Astrocyte of the cerebellum (primary cell): ENCODE measurements around the gene MT1M.
A peak's percentile ranks its signal among the peaks of the same experiment; 100 is the strongest.
"Not testable (repeated sequence)": the region's sequence is repeated elsewhere in the genome, so short reads cannot be mapped to it uniquely, and the experiment has no call there.

Experiments
- DNase-seq: peaks from one replicate; pipeline ENCODE4 v3.0.0-alpha.2; 2011; ENCODE audit warnings: low read depth
- H3K4me3 ChIP-seq: 2 replicates; pipeline ENCODE4 v1.5.1; 2011; ENCODE audit warnings: mild to moderate bottlenecking, low read depth, low read length, moderate library complexity
- in situ Hi-C: cut with HindIII; loops from 2 replicates; pipeline ENCODE4 v1.10.0; 2017; ENCODE audit warnings: low sequenced_read_pairs
- TF ChIP-seq, protein P1 (sequence below): IDR thresholded peaks from 2 replicates; pipeline ENCODE4 v1.5.1; 2012; ENCODE audit warnings: low read length, low read depth, moderate library complexity, mild to moderate bottlenecking; ENCODE audit errors: missing control alignments

Gene MT1M

DNA sequence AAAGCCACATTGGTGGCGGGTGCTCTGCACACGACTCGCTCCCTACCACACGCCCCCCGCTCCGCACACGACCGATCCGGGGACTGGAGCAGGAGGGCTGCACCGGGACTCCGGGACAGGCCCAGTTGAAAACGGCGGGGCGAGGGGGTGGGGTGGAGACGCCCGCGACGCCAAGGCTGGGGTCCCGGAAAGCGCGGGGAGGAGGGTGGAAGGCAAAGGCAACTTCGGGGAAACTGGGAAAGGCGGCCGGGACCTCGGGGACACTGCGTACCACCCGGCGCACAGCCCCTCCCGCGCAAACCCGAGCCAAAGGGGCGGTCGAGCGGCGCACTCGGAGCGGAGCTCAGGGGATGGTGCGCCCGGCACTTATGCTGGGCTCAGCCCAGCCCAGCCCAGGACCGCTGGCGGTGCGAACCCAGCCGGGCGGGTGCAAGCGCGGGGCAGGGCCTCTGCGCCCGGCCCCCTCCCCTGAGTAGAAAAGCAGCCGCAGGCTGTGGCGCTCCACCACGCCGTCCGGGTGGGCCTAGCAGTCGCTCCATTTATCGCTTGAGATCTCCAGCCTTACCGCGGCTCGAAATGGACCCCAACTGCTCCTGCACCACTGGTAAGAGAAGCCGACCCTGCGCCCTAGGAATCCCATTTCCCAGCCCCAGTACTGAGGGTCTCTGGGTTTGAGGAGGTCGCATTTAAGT lies at the start of gene MT1M:
Gene MT1M (plus strand): TSS at position 504 of the 692 bp plus-strand sequence. CDS start 73 bp downstream, at position 577.
- peak within 1 kb of the TSS; percentile 38 for H3K4me3 ChIP-seq
- TF ChIP-seq, protein P1, sequence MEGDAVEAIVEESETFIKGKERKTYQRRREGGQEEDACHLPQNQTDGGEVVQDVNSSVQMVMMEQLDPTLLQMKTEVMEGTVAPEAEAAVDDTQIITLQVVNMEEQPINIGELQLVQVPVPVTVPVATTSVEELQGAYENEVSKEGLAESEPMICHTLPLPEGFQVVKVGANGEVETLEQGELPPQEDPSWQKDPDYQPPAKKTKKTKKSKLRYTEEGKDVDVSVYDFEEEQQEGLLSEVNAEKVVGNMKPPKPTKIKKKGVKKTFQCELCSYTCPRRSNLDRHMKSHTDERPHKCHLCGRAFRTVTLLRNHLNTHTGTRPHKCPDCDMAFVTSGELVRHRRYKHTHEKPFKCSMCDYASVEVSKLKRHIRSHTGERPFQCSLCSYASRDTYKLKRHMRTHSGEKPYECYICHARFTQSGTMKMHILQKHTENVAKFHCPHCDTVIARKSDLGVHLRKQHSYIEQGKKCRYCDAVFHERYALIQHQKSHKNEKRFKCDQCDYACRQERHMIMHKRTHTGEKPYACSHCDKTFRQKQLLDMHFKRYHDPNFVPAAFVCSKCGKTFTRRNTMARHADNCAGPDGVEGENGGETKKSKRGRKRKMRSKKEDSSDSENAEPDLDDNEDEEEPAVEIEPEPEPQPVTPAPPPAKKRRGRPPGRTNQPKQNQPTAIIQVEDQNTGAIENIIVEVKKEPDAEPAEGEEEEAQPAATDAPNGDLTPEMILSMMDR, result no peak
- in situ Hi-C loops, result no loop called here
- no peak for DNase-seq

DNA sequence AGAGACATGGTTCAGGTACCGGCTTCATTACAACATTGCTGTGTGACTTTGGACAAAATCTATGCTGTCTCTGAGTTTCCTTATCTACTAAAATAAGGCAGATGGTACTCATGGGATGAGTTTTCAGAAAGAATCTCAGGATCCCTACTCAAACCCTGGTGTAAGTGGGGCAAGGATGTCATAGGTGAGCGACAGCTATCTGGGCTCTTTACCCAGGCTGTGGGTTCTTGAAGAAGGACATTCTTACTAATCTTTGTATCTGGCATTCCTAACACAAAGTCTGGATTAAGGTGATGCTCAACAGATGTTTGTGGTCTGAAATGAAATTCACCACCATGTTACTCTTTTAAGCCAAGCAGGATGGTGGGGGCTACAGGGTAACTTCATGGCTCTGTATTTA lies 49.5 kb upstream of the MT1M start:
- H3K4me3 ChIP-seq, in situ Hi-C loops, DNase-seq: not testable (repeated sequence)

DNA sequence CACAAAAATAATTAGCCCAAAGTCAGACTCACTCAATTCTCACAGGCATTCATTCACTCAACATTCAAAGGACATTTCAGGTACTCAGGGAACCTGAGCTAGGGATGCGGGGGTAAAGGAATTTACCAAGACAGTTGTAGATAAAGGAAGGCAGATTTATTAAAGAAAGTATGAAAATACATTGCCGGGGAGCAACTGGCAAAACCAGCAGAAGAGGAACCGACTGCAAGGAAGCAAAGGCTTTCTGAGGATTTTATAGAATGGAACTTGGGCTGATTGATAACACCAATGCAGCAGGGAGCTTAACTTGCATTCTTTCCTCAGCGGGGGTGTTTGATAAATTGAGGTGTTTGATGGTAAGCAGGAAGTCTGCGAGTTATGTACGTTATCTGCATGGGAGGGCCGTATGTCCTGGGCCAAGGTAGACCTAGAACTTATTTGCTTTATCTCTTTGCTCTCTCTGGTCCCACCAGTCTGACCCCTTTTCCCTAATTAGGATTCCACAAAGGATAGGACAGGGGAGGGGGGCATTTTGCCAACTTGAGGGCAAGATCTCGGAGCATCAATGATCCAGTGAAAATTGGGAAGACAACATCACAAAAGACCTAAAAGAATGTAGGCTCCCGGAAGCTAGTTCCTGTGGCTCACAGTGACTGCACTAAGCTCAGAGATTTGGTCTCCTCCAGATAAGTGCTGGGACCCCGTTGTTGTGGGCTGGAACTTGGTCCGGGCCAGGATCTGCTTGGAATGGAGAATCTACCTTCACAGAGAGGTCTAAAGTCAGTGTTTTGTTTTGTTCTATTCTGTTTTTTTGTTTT lies 48.9 kb upstream of the MT1M start:
- H3K4me3 ChIP-seq, result no peak overlapping the region
- TF ChIP-seq, protein P1, result no peak
- DNase-seq, result no peak
- in situ Hi-C loops, result no loop called here

DNA sequence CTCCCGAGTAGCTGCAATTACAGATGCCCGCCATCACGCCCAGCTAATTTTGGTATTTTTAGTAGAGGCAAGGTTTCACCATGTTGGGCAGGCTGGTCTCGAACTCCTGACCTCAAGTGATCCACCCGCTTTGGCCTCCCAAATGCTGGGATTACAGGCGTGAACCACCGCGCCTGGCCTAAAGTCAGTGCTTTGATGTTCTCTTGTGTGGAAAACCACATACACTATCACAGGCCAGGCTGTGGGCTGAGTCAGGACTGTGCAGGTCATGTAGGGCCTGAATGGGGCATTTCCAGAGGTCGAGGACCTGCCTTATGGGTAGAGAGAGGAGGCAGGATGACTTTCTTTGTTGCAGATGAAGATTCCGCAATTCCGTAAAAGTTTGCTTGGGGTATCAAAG lies 48.2 kb upstream of the MT1M start:
- DNase-seq, result no peak
- TF ChIP-seq, protein P1, result no peak
- in situ Hi-C loops, result no loop called here
- H3K4me3 ChIP-seq, result no peak overlapping the region

DNA sequence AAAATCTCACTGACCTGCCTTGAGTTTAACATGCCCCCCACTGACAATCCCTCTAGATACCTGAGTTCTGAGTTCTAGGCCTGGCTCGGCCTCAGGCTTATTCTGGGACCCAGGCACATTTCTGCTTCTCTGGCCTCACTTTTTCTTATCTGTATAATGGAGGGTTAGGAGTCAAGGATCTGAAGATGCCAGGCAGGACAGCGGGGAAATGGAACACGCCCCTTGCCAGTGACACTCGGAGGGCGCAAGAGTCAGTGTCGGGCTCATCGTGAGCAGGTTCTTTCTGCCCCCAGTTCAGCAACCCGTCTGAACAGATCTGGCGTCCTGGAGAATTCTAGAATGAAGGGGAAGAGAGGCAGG lies 43.7 kb upstream of the MT1M start:
- in situ Hi-C loops, result no loop called here
- DNase-seq, result no peak

DNA sequence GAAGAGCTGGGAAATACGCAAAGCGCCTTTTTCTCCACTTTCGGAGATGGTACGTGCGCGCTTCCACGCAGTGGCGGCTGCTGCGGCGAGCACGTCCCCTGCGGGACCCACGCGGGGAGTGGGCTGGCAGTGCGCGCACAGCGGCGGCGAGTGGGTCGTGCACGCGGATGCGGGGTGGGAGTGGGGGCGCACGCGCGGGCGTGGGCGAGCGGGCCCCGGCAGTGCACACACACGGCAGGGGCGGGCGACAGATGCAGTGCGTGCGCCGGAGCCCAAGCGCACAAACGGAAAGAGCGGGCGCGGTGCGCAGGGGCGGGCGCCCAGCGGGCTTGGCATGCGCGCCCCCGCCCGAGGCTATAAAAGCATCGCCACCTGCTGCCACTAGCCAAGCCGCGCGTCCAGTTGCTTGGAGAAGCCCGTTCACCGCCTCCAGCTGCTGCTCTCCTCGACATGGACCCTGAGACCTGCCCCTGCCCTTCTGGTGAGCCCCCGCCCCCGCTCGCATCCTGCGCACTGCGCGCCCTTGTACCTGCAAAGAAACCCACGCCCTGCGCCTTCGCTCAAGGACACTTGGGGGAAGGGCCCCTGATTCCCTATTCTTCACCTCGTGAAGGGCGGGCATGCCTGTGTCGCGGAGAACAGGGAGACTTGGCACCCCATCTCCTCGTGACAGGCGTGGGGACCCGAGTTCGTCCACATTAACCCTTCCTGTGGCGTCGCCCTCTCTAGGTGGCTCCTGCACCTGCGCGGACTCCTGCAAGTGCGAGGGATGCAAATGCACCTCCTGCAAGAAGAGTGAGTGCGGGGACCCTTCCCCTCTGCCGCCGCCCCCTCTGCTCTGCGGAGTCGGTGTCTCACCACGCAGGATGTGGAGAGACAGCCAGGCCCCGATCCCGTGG lies 43.1 kb upstream of the MT1M start, which contains the start of gene MT3:
Gene MT3 (plus strand): TSS at position 388 of the 899 bp plus-strand sequence. CDS start 63 bp downstream, at position 451.
- in situ Hi-C loops, result no loop called here
- TF ChIP-seq, protein P1, result no peak
- DNase-seq, result no peak
- peak within 1 kb of the TSS; percentile 27 for H3K4me3 ChIP-seq

More for the DNA sequence above, 43.7 kb upstream of the MT1M start:
- peak overlapping the region; percentile 27 for H3K4me3 ChIP-seq
- TF ChIP-seq, protein P1, result no peak
